MCF 10A (cell line): ENCODE results near the gene PTGR2. TPM values are rescaled to one million over a fixed set of nuclear protein-coding genes. Genes with fewer than 3 reads are reported as not detected.

Experiments used
- BruUV-seq: library from RNA; stranded (reverse); fragments of 400-500 nt; replicated peaks from 2 replicates; lab custom pipeline; 2021; lab: Mats Ljungman, UMichigan
- CTCF ChIA-PET: fragments of 300-600 bp; sonication (Branson Sonifier 250); formaldehyde crosslinking; extraction: SDS; loops from one replicate; lab custom pipeline; 2021; ENCODE audit warnings: antibody characterized with exemption, inconsistent platforms; lab: Yijun Ruan, JAX
- POLR2A ChIA-PET: fragments of 300-600, 350-650 bp; sonication (Branson Sonifier 250); formaldehyde crosslinking; extraction: SDS; loops from one replicate; lab custom pipeline; 2020; ENCODE audit warnings: antibody characterized with exemption, inconsistent platforms; lab: Yijun Ruan, JAX
- DNase-seq: peaks from one replicate; pipeline ENCODE4 v3.0.0-alpha.2; 2018; ENCODE audit not compliant: unreplicated experiment
- H3K27ac Mint-ChIP-seq: one replicate; pipeline ENCODE4 v1.8.0; 2022; ENCODE audit warnings: mild to moderate bottlenecking, low read depth, mixed read lengths; ENCODE audit not compliant: unreplicated experiment
- H3K27me3 Mint-ChIP-seq: one replicate; pipeline ENCODE4 v1.8.0; 2022; ENCODE audit warnings: mixed read lengths; ENCODE audit not compliant: insufficient read depth, unreplicated experiment
- H3K36me3 Mint-ChIP-seq: one replicate; pipeline ENCODE4 v1.8.0; 2022; ENCODE audit warnings: mild to moderate bottlenecking, moderate library complexity, mixed read lengths; ENCODE audit not compliant: insufficient read depth, unreplicated experiment
- H3K4me1 Mint-ChIP-seq: one replicate; pipeline ENCODE4 v1.8.0; 2022; ENCODE audit warnings: mixed read lengths; ENCODE audit not compliant: insufficient read depth, unreplicated experiment
- H3K4me3 Mint-ChIP-seq: one replicate; pipeline ENCODE4 v1.8.0; 2022; ENCODE audit warnings: mild to moderate bottlenecking, moderate library complexity, mixed read lengths; ENCODE audit not compliant: unreplicated experiment
- H3K9me3 Mint-ChIP-seq: one replicate; pipeline ENCODE4 v1.8.0; 2022; ENCODE audit warnings: mixed read lengths; ENCODE audit not compliant: unreplicated experiment
- intact Hi-C: fragments of 100-400 bp; cut with micrococcal nuclease; formaldehyde crosslinking; loops from 2 replicates; pipeline ENCODE4 v1.14.1; 2022
- total RNA-seq: library from RNA; stranded (reverse); gene quantifications from 2 replicates; pipeline ENCODE4 v1.2.3, GENCODE V29; 2022
- TF ChIP-seq, protein P1 (sequence below): fragments of 200-600 bp; IDR thresholded peaks from one replicate; pipeline ENCODE4 v1.8.0; 2022; ENCODE audit warnings: antibody characterized with exemption, mild to moderate bottlenecking; ENCODE audit not compliant: unreplicated experiment

The PTGR2 gene
- total RNA-seq, 1 experiment from 2014 or later: 9.2 TPM

DNA sequence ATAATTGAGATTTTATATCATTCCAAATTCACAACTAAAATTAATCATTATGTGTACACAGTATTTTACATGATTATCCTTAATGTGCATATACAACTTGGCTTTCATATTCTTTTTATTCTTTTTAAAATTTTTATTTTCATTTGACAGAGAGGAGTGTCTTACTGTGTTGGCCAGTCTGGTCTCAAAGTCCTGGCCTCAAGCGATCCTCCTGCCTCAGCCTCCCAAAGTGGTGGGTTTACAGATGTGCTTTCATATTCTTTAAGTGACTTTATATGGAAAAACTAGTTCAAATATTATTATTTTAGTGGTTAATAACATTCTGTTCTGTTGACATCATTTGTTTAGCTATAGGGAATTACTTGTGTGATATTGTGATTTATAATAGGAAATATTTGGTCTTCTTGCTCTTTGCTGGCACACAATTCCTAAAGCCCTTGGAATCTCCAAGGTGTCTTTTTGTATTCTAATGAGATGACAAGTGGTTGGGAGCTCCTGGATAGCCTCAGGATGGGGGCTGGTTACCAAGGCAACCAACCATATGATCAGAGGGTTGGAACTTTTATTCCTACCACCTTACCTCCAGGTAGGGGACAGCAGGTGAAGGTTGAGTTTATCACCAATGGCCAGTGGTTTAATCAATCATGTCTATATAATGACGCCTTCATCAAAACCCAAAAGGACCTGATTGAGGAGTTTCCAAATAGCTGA, 19.0 kb downstream of the PTGR2 start:
- no TSS peak for BruUV-seq
- TF ChIP-seq, protein P1, sequence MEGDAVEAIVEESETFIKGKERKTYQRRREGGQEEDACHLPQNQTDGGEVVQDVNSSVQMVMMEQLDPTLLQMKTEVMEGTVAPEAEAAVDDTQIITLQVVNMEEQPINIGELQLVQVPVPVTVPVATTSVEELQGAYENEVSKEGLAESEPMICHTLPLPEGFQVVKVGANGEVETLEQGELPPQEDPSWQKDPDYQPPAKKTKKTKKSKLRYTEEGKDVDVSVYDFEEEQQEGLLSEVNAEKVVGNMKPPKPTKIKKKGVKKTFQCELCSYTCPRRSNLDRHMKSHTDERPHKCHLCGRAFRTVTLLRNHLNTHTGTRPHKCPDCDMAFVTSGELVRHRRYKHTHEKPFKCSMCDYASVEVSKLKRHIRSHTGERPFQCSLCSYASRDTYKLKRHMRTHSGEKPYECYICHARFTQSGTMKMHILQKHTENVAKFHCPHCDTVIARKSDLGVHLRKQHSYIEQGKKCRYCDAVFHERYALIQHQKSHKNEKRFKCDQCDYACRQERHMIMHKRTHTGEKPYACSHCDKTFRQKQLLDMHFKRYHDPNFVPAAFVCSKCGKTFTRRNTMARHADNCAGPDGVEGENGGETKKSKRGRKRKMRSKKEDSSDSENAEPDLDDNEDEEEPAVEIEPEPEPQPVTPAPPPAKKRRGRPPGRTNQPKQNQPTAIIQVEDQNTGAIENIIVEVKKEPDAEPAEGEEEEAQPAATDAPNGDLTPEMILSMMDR: no peak
- peaks cover 57% of the 10 kb centered on the region for H3K36me3 Mint-ChIP-seq
- H3K4me1 Mint-ChIP-seq: no peaks in the 10 kb centered on the region
- ChIA-PET CTCF (interaction anchor here (0.7 kb wide), 1 partner anchor 223 kb away, joined by 9 read pairs; no protein-coding TSS in a partner anchor), POLR2A (interaction anchor here (0.7 to 3.4 kb wide), 4 partner anchors 9 to 16 kb away, joined by 3 to 10 read pairs (median 4); partner anchors contain the start of gene ZNF410)
- H3K9me3 Mint-ChIP-seq: no peaks in the 10 kb centered on the region
- H3K27ac Mint-ChIP-seq: no peak overlapping the region
- no peak for DNase-seq
- no peak overlapping the region for H3K4me3 Mint-ChIP-seq
- H3K27me3 Mint-ChIP-seq: no peaks in the 10 kb centered on the region
- intact Hi-C loops: no loop called here

DNA sequence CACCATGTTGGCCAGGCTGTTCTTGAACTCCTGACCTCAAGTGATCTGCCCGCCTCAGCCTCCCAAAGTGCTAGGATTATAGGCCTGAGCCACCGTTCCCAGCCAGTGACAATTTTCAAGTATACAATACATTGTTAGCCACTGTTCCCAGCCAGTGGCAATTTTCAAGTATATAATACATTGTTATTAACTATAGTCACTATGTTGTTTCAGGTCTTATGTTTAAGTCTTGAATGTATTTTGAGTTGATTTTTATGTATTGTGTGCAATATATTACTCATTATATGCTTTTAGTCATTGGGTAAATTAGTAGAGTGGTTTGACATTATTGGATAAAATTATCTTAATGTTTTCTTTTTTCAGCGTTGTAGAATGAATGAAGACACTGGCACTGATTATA, 22.0 kb downstream of the PTGR2 start:
- TF ChIP-seq, protein P1: no peak
- no peak overlapping the region for H3K4me3 Mint-ChIP-seq
- H3K9me3 Mint-ChIP-seq: no peaks in the 10 kb centered on the region
- H3K36me3 Mint-ChIP-seq: peaks cover 53% of the 10 kb centered on the region
- no peak overlapping the region for H3K27ac Mint-ChIP-seq
- ChIA-PET POLR2A (interaction anchor here (0.6 to 3.4 kb wide), 2 partner anchors 12 to 13 kb away, joined by 3 to 10 read pairs; partner anchors contain the start of gene ZNF410), CTCF (interaction anchor here (0.6 to 0.9 kb wide), 2 partner anchors 11 to 166 kb away, joined by 3 read pairs; no protein-coding TSS in a partner anchor)
- H3K4me1 Mint-ChIP-seq: no peaks in the 10 kb centered on the region
- intact Hi-C loops: no loop called here
- no TSS peak for BruUV-seq
- no peak for DNase-seq
- H3K27me3 Mint-ChIP-seq: no peaks in the 10 kb centered on the region

DNA sequence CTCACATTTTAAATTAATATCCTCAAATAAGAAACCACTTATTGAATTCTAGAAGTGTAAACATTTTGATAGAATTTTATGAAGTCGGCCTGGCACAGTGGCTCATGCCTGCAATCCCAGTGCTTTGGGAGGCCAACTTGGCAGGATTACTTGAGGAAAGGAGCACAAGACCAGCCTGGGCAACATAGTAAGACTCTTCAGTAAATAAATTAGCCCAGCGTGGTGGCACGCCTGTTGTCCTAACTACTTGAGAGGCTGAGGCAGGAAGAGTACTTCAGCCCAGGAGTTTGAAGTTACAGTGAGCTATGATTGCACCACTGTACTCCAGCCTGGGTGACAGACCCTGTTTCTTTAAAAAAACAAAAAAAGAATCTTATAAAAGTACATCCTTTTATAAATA, 26.2 kb downstream of the PTGR2 start:
- H3K36me3 Mint-ChIP-seq: peaks cover 35% of the 10 kb centered on the region
- DNase-seq: no peak
- no peak overlapping the region for H3K4me3 Mint-ChIP-seq
- intact Hi-C loops: no loop called here
- POLR2A ChIA-PET: interaction anchor here (1.1 to 2.2 kb wide), 3 partner anchors 9 to 154 kb away, joined by 3 to 12 read pairs (median 10); partner anchors contain the start of genes PTGR2 and ZNF410
- no peak overlapping the region for H3K27ac Mint-ChIP-seq
- BruUV-seq: no TSS peak
- TF ChIP-seq, protein P1: no peak
- no peaks in the 10 kb centered on the region for H3K27me3 Mint-ChIP-seq
- CTCF ChIA-PET: interaction anchor here (0.7 kb wide), 2 partner anchors 88 to 323 kb away, joined by 3 read pairs; no protein-coding TSS in a partner anchor
- H3K9me3 Mint-ChIP-seq: no peaks in the 10 kb centered on the region
- H3K4me1 Mint-ChIP-seq: no peaks in the 10 kb centered on the region

DNA sequence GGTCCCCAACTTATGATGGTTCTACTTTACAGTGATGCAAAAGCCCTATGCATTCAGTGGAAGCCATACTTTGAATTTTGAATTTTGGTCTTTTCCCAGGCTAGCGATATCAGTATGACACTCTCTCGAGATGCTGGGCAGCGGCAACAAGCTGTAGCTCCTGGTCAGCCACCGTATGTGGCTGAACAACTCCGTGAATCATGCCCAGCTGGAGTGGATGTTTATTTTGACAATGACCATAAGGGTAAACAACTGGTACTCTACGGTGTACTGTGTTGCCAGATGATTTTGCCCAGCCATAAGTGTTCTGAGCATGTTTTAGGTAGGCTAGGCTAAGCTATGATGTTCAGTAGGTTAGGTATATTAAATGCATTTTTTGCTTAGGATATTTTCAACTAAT, 26.8 kb downstream of the PTGR2 start:
- H3K36me3 Mint-ChIP-seq: peaks cover 41% of the 10 kb centered on the region
- intact Hi-C loops: no loop called here
- no TSS peak for BruUV-seq
- no peaks in the 10 kb centered on the region for H3K4me1 Mint-ChIP-seq
- peak; percentile 53 for DNase-seq
- no peak overlapping the region for H3K4me3 Mint-ChIP-seq
- H3K27me3 Mint-ChIP-seq: no peaks in the 10 kb centered on the region
- H3K9me3 Mint-ChIP-seq: no peaks in the 10 kb centered on the region
- POLR2A ChIA-PET: interaction anchor here (0.6 to 2.2 kb wide), 4 partner anchors 8 to 155 kb away, joined by 3 to 12 read pairs (median 6); partner anchors contain the start of genes PTGR2 and ZNF410
- TF ChIP-seq, protein P1: no peak
- no peak overlapping the region for H3K27ac Mint-ChIP-seq
- CTCF ChIA-PET: no interaction called here
